Neural cell (in vitro differentiated cells): ENCODE data around the gene CARD9.
"Not testable (repeated sequence)": the region's sequence is repeated elsewhere in the genome, so short reads cannot be mapped to it uniquely, and the experiment has no call there.

Source experiments
- CTCF ChIP-seq: fragments of 450-650 bp; IDR thresholded peaks from 2 replicates; pipeline ENCODE4 v1.5.1; 2014; ENCODE audit warnings: antibody characterized with exemption, mild to moderate bottlenecking, moderate library complexity; ENCODE audit not compliant: poor library complexity, severe bottlenecking
- EP300 ChIP-seq: fragments of 450-650 bp; conservative IDR thresholded peaks from 2 replicates; pipeline ENCODE4 v1.6.1; 2014; ENCODE audit warnings: antibody characterized with exemption, mild to moderate bottlenecking, moderate library complexity; ENCODE audit not compliant: poor library complexity, severe bottlenecking
- EZH2 ChIP-seq: fragments of 200-600, 300-800 bp; shearing (Covaris generic), sonication (generic); IDR thresholded peaks from 2 replicates; pipeline ENCODE4 v1.6.1; 2014; ENCODE audit warnings: antibody characterized with exemption, low read length, borderline replicate concordance, mild to moderate bottlenecking; ENCODE audit not compliant: insufficient read depth, poor library complexity, severe bottlenecking
- MXI1 ChIP-seq: fragments of 450-650 bp; conservative IDR thresholded peaks from 2 replicates; pipeline ENCODE4 v1.6.1; 2014; ENCODE audit warnings: antibody characterized with exemption, mild to moderate bottlenecking; ENCODE audit not compliant: poor library complexity, severe bottlenecking
- POLR2AphosphoS5 ChIP-seq: IDR thresholded peaks from 2 replicates; pipeline ENCODE4 v1.6.1; 2012
- RAD21 ChIP-seq: fragments of 450-650 bp; conservative IDR thresholded peaks from 2 replicates; pipeline ENCODE4 v1.6.1; 2014; ENCODE audit warnings: antibody characterized with exemption, mild to moderate bottlenecking, moderate library complexity
- REST ChIP-seq: IDR thresholded peaks from 2 replicates; pipeline ENCODE4 v1.6.1; 2012; ENCODE audit warnings: borderline replicate concordance
- SMC3 ChIP-seq: fragments of 450-650 bp; conservative IDR thresholded peaks from 2 replicates; pipeline ENCODE4 v1.6.1; 2014; ENCODE audit warnings: antibody characterized with exemption, mild to moderate bottlenecking, moderate library complexity; ENCODE audit not compliant: poor library complexity
- TAF1 ChIP-seq: IDR thresholded peaks from 2 replicates; pipeline ENCODE4 v1.6.1; 2012; ENCODE audit warnings: low read depth

- not testable (repeated sequence) for TF ChIP-seq CTCF, EZH2, EP300, POLR2AphosphoS5, REST, SMC3, RAD21, TAF1, MXI1
These were observed 53.5 kb downstream of the CARD9 start for GRCh38 chr9:136319955-136320354.
